GM12873 (cell line): ENCODE data around the gene TSPAN11.

Experiments used
- TF ChIP-seq, protein P1 (sequence below): IDR thresholded peaks from 2 replicates; pipeline ENCODE4 v1.5.1; 2012; ENCODE audit warnings: low read depth, mild to moderate bottlenecking, moderate library complexity, low read length, control low read depth; ENCODE audit not compliant: insufficient read depth; ENCODE audit errors: missing control alignments

The TSPAN11 gene

DNA sequence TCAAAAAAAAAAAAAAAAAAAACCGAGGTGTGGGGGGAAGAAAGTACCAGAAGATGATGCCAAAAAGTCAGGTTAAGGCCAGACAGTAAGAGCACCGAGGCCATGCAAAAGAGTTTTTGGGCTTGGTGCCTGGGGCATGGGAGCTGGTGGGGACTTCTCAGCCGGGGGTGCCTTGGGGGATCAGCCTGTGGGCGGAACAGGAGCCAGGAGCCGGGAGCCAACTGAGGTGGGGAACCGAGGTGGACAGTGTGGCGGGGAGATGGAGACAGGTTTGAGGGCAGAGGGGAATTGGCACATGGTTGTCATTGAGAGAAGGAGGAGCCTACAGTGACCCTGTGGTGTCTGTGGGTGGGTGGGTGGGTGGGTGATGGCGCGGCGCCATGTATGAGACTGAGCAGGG, 33.2 kb downstream of the TSPAN11 start:
- TF ChIP-seq, protein P1, sequence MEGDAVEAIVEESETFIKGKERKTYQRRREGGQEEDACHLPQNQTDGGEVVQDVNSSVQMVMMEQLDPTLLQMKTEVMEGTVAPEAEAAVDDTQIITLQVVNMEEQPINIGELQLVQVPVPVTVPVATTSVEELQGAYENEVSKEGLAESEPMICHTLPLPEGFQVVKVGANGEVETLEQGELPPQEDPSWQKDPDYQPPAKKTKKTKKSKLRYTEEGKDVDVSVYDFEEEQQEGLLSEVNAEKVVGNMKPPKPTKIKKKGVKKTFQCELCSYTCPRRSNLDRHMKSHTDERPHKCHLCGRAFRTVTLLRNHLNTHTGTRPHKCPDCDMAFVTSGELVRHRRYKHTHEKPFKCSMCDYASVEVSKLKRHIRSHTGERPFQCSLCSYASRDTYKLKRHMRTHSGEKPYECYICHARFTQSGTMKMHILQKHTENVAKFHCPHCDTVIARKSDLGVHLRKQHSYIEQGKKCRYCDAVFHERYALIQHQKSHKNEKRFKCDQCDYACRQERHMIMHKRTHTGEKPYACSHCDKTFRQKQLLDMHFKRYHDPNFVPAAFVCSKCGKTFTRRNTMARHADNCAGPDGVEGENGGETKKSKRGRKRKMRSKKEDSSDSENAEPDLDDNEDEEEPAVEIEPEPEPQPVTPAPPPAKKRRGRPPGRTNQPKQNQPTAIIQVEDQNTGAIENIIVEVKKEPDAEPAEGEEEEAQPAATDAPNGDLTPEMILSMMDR, result no peak

DNA sequence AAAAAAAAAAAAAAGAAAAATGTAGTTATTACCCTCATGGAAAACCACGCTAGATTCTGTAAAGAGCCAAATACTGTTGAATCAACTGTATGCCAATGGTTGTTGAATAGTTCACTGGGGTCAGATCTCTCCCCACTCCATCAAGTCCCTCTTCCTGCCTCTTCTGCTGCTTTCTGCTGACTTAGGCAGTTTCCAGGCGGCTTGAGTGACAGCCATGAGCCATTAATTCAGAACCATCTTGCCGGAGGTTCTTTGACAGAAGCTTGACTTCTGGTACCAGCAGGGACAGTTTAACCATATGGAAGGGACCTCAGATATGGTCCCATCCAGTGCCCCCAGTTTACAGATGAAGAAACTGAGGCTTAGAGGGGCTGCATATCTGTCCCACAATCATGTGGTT, 34.5 kb downstream of the TSPAN11 start:
- TF ChIP-seq, protein P1, result no peak

DNA sequence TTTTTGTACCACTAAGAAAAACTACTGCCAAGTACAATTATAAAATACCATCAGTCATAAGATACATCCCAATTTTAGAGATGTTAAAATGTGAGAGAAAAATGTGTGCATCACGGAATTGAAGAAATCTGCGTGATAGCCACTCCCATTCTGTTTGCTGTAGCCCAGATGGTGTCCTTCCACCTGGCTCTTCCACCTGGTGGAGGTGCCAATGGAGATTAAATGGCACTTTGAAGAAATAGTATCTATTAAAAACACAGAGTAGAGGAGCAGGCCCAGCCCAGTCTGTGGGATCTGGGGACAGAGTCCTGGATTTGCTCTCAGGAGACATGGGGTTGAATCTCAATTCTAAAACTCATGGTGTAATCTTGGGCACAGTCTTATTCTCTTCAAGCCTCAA, 35.5 kb downstream of the TSPAN11 start:
- TF ChIP-seq, protein P1, result no peak

DNA sequence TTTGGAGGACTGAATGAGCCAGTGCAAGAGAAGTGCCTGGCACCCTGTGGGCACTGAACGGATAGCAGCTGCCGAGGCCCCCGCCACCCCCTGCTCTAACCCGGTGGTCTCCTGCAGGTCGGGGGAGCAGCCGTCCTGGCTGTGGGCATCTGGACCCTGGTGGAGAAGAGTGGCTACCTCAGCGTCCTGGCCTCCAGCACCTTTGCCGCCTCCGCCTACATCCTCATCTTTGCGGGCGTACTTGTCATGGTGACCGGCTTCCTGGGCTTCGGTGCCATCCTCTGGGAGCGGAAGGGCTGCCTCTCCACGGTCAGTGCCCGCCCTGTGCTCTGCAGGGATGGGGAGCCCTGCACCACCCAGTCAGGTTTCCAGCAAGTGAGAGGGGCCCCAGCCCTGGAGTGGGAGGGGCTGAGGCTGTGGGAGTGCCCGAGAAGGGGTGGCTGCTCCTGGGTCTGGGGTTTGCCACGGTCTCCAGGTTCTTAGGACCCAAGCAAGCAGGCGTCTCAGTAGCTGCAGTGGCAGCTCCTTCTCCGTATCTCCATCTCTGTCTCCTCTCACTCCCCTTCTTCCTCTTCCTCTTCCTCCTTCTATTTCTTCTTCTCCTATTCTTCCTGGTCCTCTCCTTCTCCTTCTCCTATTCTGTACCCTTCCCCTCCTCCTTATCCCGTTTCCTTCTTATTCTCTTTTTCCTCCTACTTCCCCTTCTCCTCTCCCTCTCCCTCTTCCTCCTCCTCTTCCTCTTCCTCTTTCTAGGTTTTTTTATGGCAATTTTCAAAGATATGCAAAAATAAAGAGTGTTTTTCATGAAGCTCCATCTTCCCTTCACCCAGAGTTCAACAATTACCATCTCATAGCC, 37.4 kb downstream of the TSPAN11 start:
- TF ChIP-seq, protein P1, result no peak

DNA sequence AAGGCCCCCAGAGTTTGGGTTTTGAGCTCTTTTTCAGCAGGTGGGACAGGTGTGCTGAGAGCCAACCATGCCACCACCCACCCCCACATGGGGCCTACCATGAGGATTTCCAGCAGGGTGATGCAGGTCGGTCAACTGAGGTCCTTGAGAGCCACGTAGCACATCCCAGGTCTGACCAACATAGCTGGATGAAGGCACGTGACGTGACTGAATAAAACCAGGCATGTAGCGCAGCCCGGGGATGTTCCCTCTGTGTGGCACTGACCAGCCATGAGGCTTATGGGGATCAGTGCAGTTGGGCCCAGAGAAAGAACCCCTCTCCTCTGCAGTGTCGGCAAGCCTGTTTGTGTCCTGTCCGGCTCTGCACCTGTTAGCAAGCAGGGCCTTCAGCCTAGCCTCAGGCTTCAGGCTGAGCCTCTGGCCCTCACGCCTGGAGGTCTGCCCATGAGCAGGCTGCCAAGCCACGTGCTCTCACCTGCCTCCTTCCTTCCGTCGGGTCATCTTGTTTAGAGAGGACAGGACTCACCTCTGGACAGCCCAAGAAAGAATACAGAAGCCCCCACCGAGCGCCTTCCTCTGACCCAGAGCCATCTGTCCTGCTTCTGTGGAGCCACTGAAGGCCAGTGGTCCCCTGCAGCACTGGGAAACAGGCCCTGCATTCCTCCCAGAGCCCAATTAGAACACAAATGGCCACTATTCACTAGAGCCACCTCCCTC, 38.5 kb downstream of the TSPAN11 start:
- TF ChIP-seq, protein P1, result no peak

DNA sequence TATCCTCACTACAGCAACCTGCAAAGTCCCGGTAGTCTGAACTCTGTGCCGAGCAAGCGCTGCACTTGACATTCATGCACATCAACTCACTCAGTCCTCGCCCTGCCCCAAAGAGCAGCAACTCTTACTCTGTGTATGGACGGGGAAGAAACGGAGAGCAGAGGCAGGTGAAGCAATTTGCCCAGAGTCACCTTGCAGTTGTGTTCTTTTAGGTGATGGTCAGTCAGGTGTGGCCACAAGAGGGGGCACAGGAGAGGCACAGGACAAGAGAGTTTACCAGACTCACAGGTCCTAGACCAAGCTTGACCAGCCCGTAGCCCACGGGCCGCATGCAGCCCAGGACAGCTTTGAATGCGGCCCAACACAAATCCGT, 39.1 kb downstream of the TSPAN11 start:
- TF ChIP-seq, protein P1, result no peak

DNA sequence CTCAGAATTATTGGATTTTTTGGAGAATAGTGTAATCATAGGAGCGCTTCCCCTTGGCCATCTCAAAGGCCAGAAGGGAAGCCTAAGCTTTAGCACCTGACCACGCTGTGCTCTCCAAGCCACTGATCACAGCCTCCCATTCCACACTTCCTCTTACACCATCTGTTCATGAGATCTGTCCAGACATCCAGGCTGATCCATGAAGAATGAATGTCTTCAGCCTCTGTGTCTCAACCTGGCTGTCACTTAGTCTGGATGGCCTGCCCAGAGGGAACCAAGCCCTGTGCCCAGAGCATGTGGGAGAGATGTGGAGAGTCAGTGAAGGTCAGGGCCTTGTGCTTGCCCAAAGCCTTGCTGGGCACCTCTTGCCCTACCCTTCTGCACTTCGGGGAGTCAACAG, 40.5 kb downstream of the TSPAN11 start:
- TF ChIP-seq, protein P1, result no peak
